Middle frontal gyrus (tissue), 1 donor: ENCODE measurements around the gene ACP3.

ENCODE experiments used
- DNase-seq: peaks from one replicate; pipeline ENCODE4 v3.0.0-alpha.2; 2015; ENCODE audit warnings: low spot score; ENCODE audit errors: extremely low spot score

Gene ACP3

DNA sequence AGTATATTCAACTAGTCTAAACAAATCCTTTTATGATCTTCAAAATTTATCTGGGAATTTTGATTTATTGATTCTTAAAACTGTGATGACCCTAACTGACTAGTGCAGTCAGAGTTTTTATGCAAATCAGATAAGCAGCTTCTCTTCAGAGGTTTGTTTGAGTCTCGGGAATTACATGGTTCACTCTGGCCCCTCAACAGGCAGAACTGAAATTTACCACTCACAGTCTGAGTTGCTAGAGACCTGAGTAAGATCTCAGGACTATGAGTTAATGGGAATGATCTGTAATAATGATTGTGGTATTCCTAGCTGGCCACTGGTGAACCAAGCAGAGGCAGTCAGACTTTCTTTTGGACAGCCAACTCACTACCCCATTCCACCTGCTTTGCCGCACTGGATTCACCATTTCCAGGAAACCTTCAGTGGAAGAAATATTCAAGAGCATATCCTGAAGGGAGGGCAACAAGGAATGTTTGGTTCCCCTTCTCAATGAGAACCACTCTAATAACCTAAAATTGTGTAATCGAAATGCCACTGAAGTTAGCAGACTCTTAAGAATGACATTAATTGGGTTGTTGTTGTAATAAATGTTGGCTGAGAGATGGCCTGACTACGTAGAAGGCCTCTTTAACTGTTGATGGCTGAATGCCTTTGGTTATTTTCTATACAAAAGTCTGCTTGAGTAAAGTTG is 88.5 kb downstream of the ACP3 start:
- DNase-seq, result no peak

DNA sequence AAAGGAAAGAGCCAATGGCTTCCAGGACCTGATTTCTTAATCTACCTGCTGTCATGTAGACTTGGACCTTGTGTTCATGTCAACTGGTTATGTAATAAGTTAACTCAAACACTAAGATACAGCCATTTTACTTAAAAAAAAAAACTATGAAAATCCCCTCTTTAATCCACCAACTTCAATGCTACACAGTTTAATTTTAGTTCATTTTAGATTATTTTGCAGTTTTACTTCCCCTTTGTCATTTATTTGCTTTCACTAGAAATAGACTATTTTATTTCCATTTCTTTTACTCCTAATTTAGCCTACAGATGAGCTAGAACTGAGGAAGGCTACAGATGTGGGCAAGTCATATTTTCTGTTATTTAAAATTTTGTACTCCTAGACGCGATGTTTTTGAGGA is 89.4 kb downstream of the ACP3 start:
- no peak for DNase-seq

DNA sequence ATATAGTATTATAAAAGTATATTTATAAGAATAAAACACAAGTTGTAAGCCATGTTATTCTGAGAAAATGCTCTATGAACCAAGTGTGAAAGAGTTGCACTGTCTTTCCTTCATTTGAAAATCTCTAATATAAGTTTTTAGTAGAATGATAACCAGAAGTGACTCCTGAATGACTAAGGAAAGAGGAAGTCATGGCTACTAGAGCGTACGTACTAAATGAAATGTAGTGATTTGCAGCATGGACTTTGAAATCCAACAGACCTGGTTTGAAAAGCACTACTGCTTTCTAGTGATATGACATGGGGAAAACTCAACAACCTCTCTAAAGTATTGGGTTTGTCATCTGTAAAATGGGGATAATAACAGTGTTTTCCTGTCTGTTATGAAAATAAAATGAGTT is 89.8 kb downstream of the ACP3 start:
- DNase-seq, result no peak
